ENCODE results near the gene KNDC1. TPM values are rescaled to one million over a fixed set of nuclear protein-coding genes. Genes with fewer than 3 reads are reported as not detected.
A peak's percentile ranks its signal among the peaks of the same experiment; 100 is the strongest.

KNDC1 gene
- total RNA-seq, 2 donors from 2014 or later: 0.28 to 1.2 TPM

GRCh38 chr10:133236401-133237240, 76.6 kb downstream of the KNDC1 start:
- ATAC-seq (replicated peaks in 1 of 2) (peak; percentile 31 to 41), DNase-seq (no peak)
- H3K4me3 Mint-ChIP-seq: no peak overlapping the region
- H3K9me3 Mint-ChIP-seq: no peaks in the 10 kb centered on the region
- no peak overlapping the region for H3K27ac Mint-ChIP-seq
- peaks cover 61% of the 10 kb centered on the region for H3K27me3 Mint-ChIP-seq (ENCODE audit: low read depth)
- peaks cover 12% of the 10 kb centered on the region for H3K4me1 Mint-ChIP-seq (ENCODE audit: low read depth)
- no peaks in the 10 kb centered on the region for H3K36me3 Mint-ChIP-seq (ENCODE audit: insufficient read depth in 2 of 2)

DNA sequence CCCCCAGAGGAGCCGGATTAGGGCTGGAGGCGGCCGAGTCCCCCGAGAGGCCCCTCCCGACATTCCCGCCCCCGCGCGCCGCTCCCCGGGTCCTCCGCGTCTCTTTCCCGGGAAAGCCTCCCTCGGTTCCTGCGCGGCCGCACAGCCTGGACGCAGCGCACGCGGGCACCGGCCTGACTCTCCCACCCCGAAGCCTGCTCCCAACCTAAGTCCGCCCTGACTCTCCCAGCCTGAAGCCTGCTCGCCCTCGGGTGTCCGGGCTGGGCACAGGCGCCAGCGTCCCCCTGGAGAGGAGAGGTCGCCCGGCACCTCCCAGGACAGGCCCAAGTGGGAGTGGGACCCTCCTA, 77.2 kb downstream of the KNDC1 start:
- no peak for ATAC-seq (replicated peaks in 1 of 2)
- no peaks in the 10 kb centered on the region for H3K9me3 Mint-ChIP-seq
- no peaks in the 10 kb centered on the region for H3K36me3 Mint-ChIP-seq (ENCODE audit: insufficient read depth in 2 of 2)
- no peak overlapping the region for H3K27ac Mint-ChIP-seq
- H3K27me3 Mint-ChIP-seq (ENCODE audit: low read depth): peaks cover 60% of the 10 kb centered on the region
- DNase-seq: no peak
- peaks cover 16% of the 10 kb centered on the region for H3K4me1 Mint-ChIP-seq (ENCODE audit: low read depth)
- peak overlapping the region; percentile 46 to 52 for H3K4me3 Mint-ChIP-seq

DNA sequence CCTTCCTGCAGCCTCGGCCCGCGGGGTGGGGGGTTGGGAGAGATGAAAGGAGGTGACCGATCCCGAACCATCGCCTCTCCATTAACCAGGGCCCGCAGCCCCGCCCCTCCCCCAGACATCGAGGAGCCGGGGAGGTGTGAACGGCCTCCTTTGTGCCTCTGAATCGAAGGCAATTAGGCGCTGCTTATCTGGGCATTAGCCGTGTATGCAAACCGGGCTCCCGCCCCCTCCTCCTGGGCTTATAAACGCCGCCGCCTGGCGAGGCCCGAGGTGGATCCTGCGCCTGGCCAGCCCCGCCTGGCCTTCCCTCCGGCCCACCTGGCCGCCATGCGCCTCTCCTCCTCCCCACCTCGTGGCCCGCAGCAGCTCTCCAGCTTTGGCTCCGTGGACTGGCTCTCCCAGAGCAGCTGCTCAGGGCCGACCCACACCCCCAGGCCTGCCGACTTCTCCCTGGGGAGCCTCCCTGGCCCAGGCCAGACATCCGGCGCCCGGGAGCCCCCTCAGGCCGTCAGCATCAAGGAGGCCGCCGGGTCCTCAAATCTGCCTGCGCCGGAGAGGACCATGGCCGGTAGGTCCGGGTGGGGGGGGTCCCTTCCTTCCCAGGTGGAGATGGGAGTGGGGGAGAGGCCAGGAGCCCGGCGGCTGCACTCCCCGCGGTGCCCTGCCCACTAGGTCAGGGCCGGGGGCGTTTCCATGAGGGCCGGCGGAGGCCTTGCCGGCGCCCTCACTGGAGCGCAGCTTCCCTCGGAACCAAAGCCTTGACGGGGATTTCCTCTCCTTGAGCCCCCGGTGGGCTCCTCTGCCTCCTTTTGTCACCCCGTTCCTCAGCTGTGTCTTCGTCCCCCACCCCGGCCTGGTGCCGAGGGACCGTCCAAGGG, 77.8 kb downstream of the KNDC1 start, which contains the start of gene VENTX:
TSS of gene VENTX (plus strand) at position 268 of the 878 bp plus-strand sequence. CDS start at position 328, 60 bp downstream.
- no peaks in the 10 kb centered on the region for H3K9me3 Mint-ChIP-seq
- H3K4me1 Mint-ChIP-seq (ENCODE audit: low read depth): peaks cover 16% of the 10 kb centered on the region
- ATAC-seq (replicated peaks in 1 of 2) (no peak), DNase-seq (no peak)
- peak within 1 kb of the TSS; percentile 46 to 52 for H3K4me3 Mint-ChIP-seq
- no peak within 1 kb of the TSS for H3K27ac Mint-ChIP-seq
- H3K27me3 Mint-ChIP-seq (ENCODE audit: low read depth): peaks cover 58% of the 10 kb centered on the region
- no peaks in the 10 kb centered on the region for H3K36me3 Mint-ChIP-seq (ENCODE audit: insufficient read depth in 2 of 2)

- Mint-ChIP-seq H3K4me3 (no peak overlapping the region), H3K9me3 (no peaks in the 10 kb centered on the region), H3K27me3 (ENCODE audit: low read depth) (peaks cover 54% of the 10 kb centered on the region), H3K27ac (no peak overlapping the region), H3K4me1 (ENCODE audit: low read depth) (peaks cover 16% of the 10 kb centered on the region), H3K36me3 (ENCODE audit: insufficient read depth in 2 of 2) (no peaks in the 10 kb centered on the region)
- ATAC-seq (replicated peaks in 1 of 2) (no peak), DNase-seq (no peak)
Observed at GRCh38 chr10:133238466-133238804, 78.4 kb downstream of the KNDC1 start.

DNA sequence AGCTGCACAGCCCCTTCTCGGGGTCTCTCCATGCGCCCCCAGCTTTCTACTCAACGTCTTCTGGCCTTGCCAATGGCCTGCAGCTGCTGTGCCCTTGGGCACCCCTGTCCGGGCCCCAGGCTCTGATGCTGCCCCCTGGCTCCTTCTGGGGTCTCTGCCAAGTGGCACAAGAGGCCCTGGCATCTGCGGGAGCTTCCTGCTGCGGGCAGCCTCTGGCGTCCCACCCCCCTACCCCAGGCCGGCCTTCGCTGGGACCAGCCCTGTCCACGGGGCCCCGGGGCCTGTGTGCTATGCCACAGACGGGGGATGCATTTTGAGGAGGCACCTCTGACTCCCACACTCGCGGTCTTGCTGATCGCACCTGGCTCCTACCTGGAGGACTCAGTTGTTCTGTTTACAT, 80.0 kb downstream of the KNDC1 start:
- no peak for ATAC-seq (replicated peaks in 1 of 2)
- Mint-ChIP-seq H3K4me1 (ENCODE audit: low read depth) (peaks cover 16% of the 10 kb centered on the region), H3K9me3 (no peaks in the 10 kb centered on the region), H3K36me3 (ENCODE audit: insufficient read depth in 2 of 2) (no peaks in the 10 kb centered on the region), H3K27ac (no peak overlapping the region), H3K27me3 (ENCODE audit: low read depth) (peaks cover 41% of the 10 kb centered on the region), H3K4me3 (no peak overlapping the region)
- no peak for DNase-seq

DNA sequence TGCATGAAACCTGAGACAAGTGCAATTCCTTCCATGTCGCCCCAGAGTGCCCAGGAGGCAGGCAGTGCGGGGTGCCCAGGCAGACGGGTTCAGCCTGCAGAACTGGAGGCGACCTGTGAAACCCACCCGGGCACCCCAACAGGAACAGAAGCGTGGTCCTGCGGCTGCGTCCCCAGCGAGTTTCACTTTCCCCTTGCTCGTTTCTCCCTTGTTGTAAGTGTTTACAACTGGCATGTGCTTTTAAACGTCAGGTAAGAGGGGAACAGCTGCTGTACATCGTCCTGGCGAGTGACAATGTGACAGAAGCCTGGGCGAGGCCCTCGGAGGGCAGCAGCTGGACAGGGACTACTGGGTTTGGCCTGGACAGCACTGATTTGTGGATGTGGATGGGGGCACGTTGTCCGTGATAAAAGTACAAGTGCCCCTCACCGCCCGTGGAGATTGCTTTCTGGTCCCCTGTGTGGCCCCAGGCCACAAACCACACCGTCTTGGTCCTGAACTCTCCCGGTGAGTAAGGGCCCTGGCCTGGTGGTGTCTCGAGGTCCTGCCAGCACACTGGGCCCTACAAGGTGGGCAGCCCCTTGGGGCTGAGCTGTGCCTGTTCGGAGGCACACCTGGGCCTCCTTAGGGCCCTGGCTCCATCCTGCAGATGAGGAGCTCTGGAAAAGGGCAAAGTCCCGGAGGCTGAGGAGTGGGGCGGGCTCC, 81.6 kb downstream of the KNDC1 start:
- Mint-ChIP-seq H3K27ac (no peak overlapping the region), H3K4me1 (ENCODE audit: low read depth) (peaks cover 16% of the 10 kb centered on the region), H3K27me3 (ENCODE audit: low read depth) (peaks cover 38% of the 10 kb centered on the region), H3K4me3 (peak overlapping the region; percentile 60 to 72), H3K9me3 (no peaks in the 10 kb centered on the region), H3K36me3 (ENCODE audit: insufficient read depth in 2 of 2) (no peaks in the 10 kb centered on the region)
- peak; percentile 20 to 22 for ATAC-seq (replicated peaks in 1 of 2)
- no peak for DNase-seq

GRCh38 chr10:133242611-133243356, 82.8 kb downstream of the KNDC1 start:
- Mint-ChIP-seq H3K4me3 (no peak overlapping the region), H3K27ac (no peak overlapping the region), H3K27me3 (ENCODE audit: low read depth) (peaks cover 38% of the 10 kb centered on the region)

GRCh38 chr10:133243593-133243992, 83.6 kb downstream of the KNDC1 start:
- Mint-ChIP-seq H3K36me3 (ENCODE audit: insufficient read depth in 2 of 2) (no peaks in the 10 kb centered on the region), H3K27ac (no peak overlapping the region), H3K4me3 (no peak overlapping the region), H3K9me3 (no peaks in the 10 kb centered on the region), H3K27me3 (ENCODE audit: low read depth) (peaks cover 36% of the 10 kb centered on the region), H3K4me1 (ENCODE audit: low read depth) (peaks cover 16% of the 10 kb centered on the region)
- ATAC-seq (replicated peaks in 1 of 2): no peak
- no peak for DNase-seq

More at GRCh38 chr10:133242611-133243356, 82.8 kb downstream of the KNDC1 start:
- no peaks in the 10 kb centered on the region for H3K9me3 Mint-ChIP-seq
- H3K4me1 Mint-ChIP-seq (ENCODE audit: low read depth): peaks cover 16% of the 10 kb centered on the region
- no peak for ATAC-seq (replicated peaks in 1 of 2)
- no peaks in the 10 kb centered on the region for H3K36me3 Mint-ChIP-seq (ENCODE audit: insufficient read depth in 2 of 2)
- no peak for DNase-seq

GRCh38 chr10:133245439-133246235, 85.6 kb downstream of the KNDC1 start:
- ATAC-seq (replicated peaks in 1 of 2) (no peak), DNase-seq (no peak)
- no peaks in the 10 kb centered on the region for H3K36me3 Mint-ChIP-seq (ENCODE audit: insufficient read depth in 2 of 2)
- H3K4me3 Mint-ChIP-seq: no peak overlapping the region
- H3K27ac Mint-ChIP-seq: no peak overlapping the region
- H3K4me1 Mint-ChIP-seq (ENCODE audit: low read depth): peaks cover 13% of the 10 kb centered on the region
- peaks cover 25% of the 10 kb centered on the region for H3K27me3 Mint-ChIP-seq (ENCODE audit: low read depth)
- H3K9me3 Mint-ChIP-seq: no peaks in the 10 kb centered on the region

GRCh38 chr10:133246236-133246626, 86.2 kb downstream of the KNDC1 start:
- DNase-seq: no peak
- no peaks in the 10 kb centered on the region for H3K36me3 Mint-ChIP-seq (ENCODE audit: insufficient read depth in 2 of 2)
- H3K27me3 Mint-ChIP-seq (ENCODE audit: low read depth): peaks cover 19% of the 10 kb centered on the region
- H3K27ac Mint-ChIP-seq: no peak overlapping the region
- no peak for ATAC-seq (replicated peaks in 1 of 2)
- H3K4me1 Mint-ChIP-seq (ENCODE audit: low read depth): peaks cover 7% of the 10 kb centered on the region
- no peak overlapping the region for H3K4me3 Mint-ChIP-seq
- no peaks in the 10 kb centered on the region for H3K9me3 Mint-ChIP-seq

- no peaks in the 10 kb centered on the region for H3K9me3 Mint-ChIP-seq
- H3K36me3 Mint-ChIP-seq (ENCODE audit: insufficient read depth in 2 of 2): no peaks in the 10 kb centered on the region
- no peaks in the 10 kb centered on the region for H3K4me1 Mint-ChIP-seq (ENCODE audit: low read depth)
- no peak overlapping the region for H3K4me3 Mint-ChIP-seq
- DNase-seq (no peak), ATAC-seq (replicated peaks in 1 of 2) (no peak)
- peaks cover 6% of the 10 kb centered on the region for H3K27me3 Mint-ChIP-seq (ENCODE audit: low read depth)
- H3K27ac Mint-ChIP-seq: no peak overlapping the region
Observed at GRCh38 chr10:133247681-133248333, 87.8 kb downstream of the KNDC1 start.

Data from activated T-cell treated with anti-CD3 and anti-CD28 coated beads, Interleukin-2, amount 50 U/mL, for 72 hours (primary cell).